Measurements from ENCODE around the gene SAA4.
"Not testable (repeated sequence)": the region's sequence is repeated elsewhere in the genome, so short reads cannot be mapped to it uniquely, and the experiment has no call there.

The SAA4 gene

GRCh38 chr11:18203723-18204122 is 32.9 kb downstream of the SAA4 start:
- H3K4me3 ChIP-seq (ENCODE audit: low read length), result no peak overlapping the region
- peak; percentile 15 for DNase-seq (ENCODE audit: low read depth, low spot score)

DNA sequence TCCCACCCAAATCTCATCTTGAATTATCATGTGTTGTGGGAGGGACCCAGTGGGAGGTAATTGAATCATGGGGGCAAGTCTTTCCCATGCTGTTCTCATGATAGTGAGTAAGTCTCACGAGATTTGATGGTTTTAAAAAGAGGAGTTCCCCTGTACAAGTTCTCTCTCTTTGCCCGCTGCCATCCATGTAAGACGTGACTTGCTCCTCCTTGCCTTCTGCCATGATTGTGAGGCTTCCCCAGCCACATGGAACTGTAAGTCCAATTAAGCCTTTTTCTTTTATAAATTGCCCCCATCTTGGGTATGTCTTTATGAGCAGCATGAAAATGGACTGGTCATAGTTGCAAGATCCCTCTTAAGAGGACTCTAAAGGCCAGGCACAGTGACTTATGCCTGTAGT is 38.9 kb downstream of the SAA4 start:
- not testable (repeated sequence) for DNase-seq (ENCODE audit: low read depth, low spot score)

GRCh38 chr11:18196532-18196931 is 40.1 kb downstream of the SAA4 start:
- no peak overlapping the region for H3K4me3 ChIP-seq (ENCODE audit: low read length)
- DNase-seq (ENCODE audit: low read depth, low spot score), result no peak

More for the DNA sequence above, 38.9 kb downstream of the SAA4 start:
- H3K4me3 ChIP-seq (ENCODE audit: low read length), result not testable (repeated sequence)

DNA sequence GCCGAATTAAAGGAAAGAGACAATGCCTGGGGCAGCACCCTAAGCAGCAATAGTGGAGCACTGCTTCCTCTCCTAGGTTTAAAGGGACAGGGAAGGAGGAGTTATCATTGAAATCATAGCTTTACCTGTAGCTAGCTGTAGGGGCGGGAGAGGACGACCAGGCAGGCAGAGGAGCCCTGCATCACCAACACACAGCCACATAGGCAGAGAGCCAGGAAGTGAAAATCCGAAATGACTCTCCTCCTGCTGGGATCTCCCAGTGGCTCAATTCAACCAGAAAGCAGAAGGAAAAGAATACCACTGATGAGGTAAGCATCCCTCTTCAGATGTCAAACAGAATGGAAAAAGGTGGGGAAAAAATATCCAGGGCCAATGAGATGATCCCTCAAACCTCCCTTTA is 43.6 kb downstream of the SAA4 start:
- H3K4me3 ChIP-seq (ENCODE audit: low read length), result no peak overlapping the region
- no peak for DNase-seq (ENCODE audit: low read depth, low spot score)

GRCh38 chr11:18191376-18191775 is 45.2 kb downstream of the SAA4 start:
- no peak overlapping the region for H3K4me3 ChIP-seq (ENCODE audit: low read length)
- DNase-seq (ENCODE audit: low read depth, low spot score), result no peak

- DNase-seq (ENCODE audit: low read depth, low spot score); H3K4me3 ChIP-seq (ENCODE audit: low read length): not testable (repeated sequence)
Measured at GRCh38 chr11:18189476-18190245, 46.9 kb downstream of the SAA4 start.

DNA sequence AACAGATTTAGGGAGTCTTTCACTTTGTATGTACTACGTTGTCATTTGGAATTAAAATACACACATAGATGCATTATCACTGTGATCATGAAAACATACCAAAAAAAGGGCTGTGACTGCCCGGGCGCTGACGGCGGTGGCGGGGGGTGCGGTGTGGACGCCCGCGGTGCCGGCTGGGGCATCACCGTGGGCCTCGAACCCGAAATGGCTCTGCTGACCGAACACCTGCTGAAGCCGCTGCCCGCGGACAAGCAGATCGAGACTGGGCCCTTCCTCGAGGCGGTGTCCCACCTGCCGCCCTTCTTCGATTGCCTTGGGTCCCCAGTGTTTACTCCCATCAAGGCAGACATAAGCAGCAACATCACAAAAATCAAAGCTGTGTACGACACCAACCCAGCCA is 47.8 kb downstream of the SAA4 start:
- no peak overlapping the region for H3K4me3 ChIP-seq (ENCODE audit: low read length)

More for the DNA sequence above, 47.8 kb downstream of the SAA4 start:
- no peak for DNase-seq (ENCODE audit: low read depth, low spot score)
